HEK293 (cell line): ENCODE data around the gene CACNA1C.

Source experiments
- CTCF ChIP-seq: fragments of 450-650 bp; formaldehyde crosslinking; IDR thresholded peaks from 2 replicates; pipeline ENCODE4 v1.5.1; 2016; ENCODE audit warnings: missing biosample characterization, missing genetic modification characterization
- HOXD13 ChIP-seq: sonication (generic); formaldehyde crosslinking; IDR thresholded peaks from 2 replicates; pipeline ENCODE4 v1.8.0; 2022; ENCODE audit warnings: missing genetic modification reagents, borderline replicate concordance
- PBX3 ChIP-seq: sonication (generic); formaldehyde crosslinking; IDR thresholded peaks from 2 replicates; pipeline ENCODE4 v1.8.1; 2022; ENCODE audit warnings: mild to moderate bottlenecking, moderate library complexity, missing genetic modification reagents
- REPIN1 ChIP-seq: fragments of 450-650 bp; formaldehyde crosslinking; IDR thresholded peaks from 2 replicates; pipeline ENCODE4 v1.5.1; 2017; ENCODE audit warnings: missing biosample characterization, missing genetic modification characterization, low read depth
- ZBTB10 ChIP-seq: fragments of 450-650 bp; formaldehyde crosslinking; IDR thresholded peaks from 2 replicates; pipeline ENCODE4 v1.5.1; 2016; ENCODE audit warnings: missing biosample characterization, missing genetic modification characterization
- ZNF24 ChIP-seq: fragments of 450-650 bp; formaldehyde crosslinking; IDR thresholded peaks from 2 replicates; pipeline ENCODE4 v1.5.1; 2016; ENCODE audit warnings: missing biosample characterization, missing genetic modification characterization
- ZNF311 ChIP-seq: fragments of 450-650 bp; formaldehyde crosslinking; IDR thresholded peaks from 2 replicates; pipeline ENCODE4 v1.5.1; 2017; ENCODE audit warnings: missing biosample characterization, missing genetic modification characterization, borderline replicate concordance
- ZNF521 ChIP-seq: fragments of 450-650 bp; formaldehyde crosslinking; IDR thresholded peaks from 2 replicates; pipeline ENCODE4 v1.5.1; 2017; ENCODE audit warnings: missing biosample characterization, mild to moderate bottlenecking, missing genetic modification characterization
- ZNF548 ChIP-seq: fragments of 450-650 bp; formaldehyde crosslinking; IDR thresholded peaks from 2 replicates; pipeline ENCODE4 v1.5.1; 2016; ENCODE audit warnings: missing biosample characterization, missing genetic modification characterization
- ZNF639 ChIP-seq: fragments of 450-650 bp; formaldehyde crosslinking; IDR thresholded peaks from 2 replicates; pipeline ENCODE4 v1.5.1; 2016; ENCODE audit warnings: missing biosample characterization, missing genetic modification characterization
- TF ChIP-seq, protein P1 (sequence below): fragments of 450-650 bp; formaldehyde crosslinking; IDR thresholded peaks from 2 replicates; pipeline ENCODE4 v1.5.1; 2016; ENCODE audit warnings: missing biosample characterization, missing genetic modification characterization
- TF ChIP-seq, protein P2 (sequence below): fragments of 450-650 bp; IDR thresholded peaks from 2 replicates; pipeline ENCODE4 v1.5.1; 2018; ENCODE audit warnings: missing biosample characterization, missing genetic modification characterization

- no peak for TF ChIP-seq ZNF311 (tag by site-specific recombination)
- no peak for TF ChIP-seq ZNF521 (tag by site-specific recombination)
- no peak for TF ChIP-seq HOXD13 (CRISPR knock-in tag)
- TF ChIP-seq, protein P1, sequence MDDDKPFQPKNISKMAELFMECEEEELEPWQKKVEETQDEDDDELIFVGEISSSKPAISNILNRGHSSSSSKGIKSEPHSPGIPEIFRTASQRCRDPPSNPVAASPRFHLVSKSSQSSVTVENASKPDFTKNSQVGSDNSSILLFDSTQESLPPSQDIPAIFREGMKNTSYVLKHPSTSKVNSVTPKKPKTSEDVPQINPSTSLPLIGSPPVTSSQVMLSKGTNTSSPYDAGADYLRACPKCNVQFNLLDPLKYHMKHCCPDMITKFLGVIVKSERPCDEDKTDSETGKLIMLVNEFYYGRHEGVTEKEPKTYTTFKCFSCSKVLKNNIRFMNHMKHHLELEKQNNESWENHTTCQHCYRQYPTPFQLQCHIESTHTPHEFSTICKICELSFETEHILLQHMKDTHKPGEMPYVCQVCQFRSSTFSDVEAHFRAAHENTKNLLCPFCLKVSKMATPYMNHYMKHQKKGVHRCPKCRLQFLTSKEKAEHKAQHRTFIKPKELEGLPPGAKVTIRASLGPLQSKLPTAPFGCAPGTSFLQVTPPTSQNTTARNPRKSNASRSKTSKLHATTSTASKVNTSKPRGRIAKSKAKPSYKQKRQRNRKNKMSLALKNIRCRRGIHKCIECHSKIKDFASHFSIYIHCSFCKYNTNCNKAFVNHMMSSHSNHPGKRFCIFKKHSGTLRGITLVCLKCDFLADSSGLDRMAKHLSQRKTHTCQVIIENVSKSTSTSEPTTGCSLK (tag by site-specific recombination) = no peak
- TF ChIP-seq CTCF = no peak
- TF ChIP-seq ZBTB10 (tag by site-specific recombination) = no peak
- TF ChIP-seq REPIN1 = no peak
- no peak for TF ChIP-seq ZNF639
- no peak for TF ChIP-seq PBX3 (CRISPR knock-in tag)
- no peak for TF ChIP-seq ZNF24 (tag by site-specific recombination)
- TF ChIP-seq ZNF548 = no peak
- TF ChIP-seq, protein P2, sequence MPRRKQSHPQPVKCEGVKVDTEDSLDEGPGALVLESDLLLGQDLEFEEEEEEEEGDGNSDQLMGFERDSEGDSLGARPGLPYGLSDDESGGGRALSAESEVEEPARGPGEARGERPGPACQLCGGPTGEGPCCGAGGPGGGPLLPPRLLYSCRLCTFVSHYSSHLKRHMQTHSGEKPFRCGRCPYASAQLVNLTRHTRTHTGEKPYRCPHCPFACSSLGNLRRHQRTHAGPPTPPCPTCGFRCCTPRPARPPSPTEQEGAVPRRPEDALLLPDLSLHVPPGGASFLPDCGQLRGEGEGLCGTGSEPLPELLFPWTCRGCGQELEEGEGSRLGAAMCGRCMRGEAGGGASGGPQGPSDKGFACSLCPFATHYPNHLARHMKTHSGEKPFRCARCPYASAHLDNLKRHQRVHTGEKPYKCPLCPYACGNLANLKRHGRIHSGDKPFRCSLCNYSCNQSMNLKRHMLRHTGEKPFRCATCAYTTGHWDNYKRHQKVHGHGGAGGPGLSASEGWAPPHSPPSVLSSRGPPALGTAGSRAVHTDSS (tag by site-specific recombination) = no peak
These were observed 138.9 kb downstream of the CACNA1C start for GRCh38 chr12:2191534-2192153.
